Smooth muscle cell (in vitro differentiated cells): ENCODE data around the gene ITPR1. TPM values are rescaled to one million over a fixed set of nuclear protein-coding genes. Genes with fewer than 3 reads are reported as not detected.

Experiments
- DNase-seq: peaks from one replicate; lab custom pipeline; 2025; ENCODE audit not compliant: unreplicated experiment; lab: John Stamatoyannopoulos, UW
- H2AFZ ChIP-seq: fragments of 200-600 bp; sonication (generic); 2 replicates; pipeline ENCODE4 v1.6.0; 2016; ENCODE audit warnings: antibody characterized with exemption, low read depth, mild to moderate bottlenecking
- H3F3A ChIP-seq: fragments of 200-600 bp; sonication (generic); 2 replicates; pipeline ENCODE4 v1.6.0; 2017; ENCODE audit warnings: antibody characterized with exemption, low read depth
- H3K27ac ChIP-seq: fragments of 200-600 bp; sonication (generic); 2 replicates; pipeline ENCODE4 v1.5.1; 2016; ENCODE audit warnings: low read depth, mild to moderate bottlenecking
- H3K27me3 ChIP-seq: fragments of 200-600 bp; sonication (generic); 2 replicates; pipeline ENCODE4 v1.6.1; 2016; ENCODE audit warnings: low read depth, mild to moderate bottlenecking
- H3K36me3 ChIP-seq: fragments of 200-600 bp; sonication (generic); 2 replicates; pipeline ENCODE4 v1.5.1; 2016; ENCODE audit warnings: low read depth
- H3K4me1 ChIP-seq: fragments of 200-600 bp; sonication (generic); 2 replicates; pipeline ENCODE4 v1.5.1; 2016; ENCODE audit warnings: low read depth
- H3K4me2 ChIP-seq: fragments of 200-600 bp; sonication (generic); 2 replicates; pipeline ENCODE4 v1.6.0; 2016; ENCODE audit warnings: mild to moderate bottlenecking
- H3K4me3 ChIP-seq: fragments of 200-600 bp; sonication (generic); 2 replicates; pipeline ENCODE4 v1.5.1; 2016; ENCODE audit warnings: mild to moderate bottlenecking
- H3K79me2 ChIP-seq: fragments of 200-600 bp; sonication (generic); 2 replicates; pipeline ENCODE4 v1.6.0; 2016; ENCODE audit warnings: low read depth, mild to moderate bottlenecking
- H3K9ac ChIP-seq: fragments of 200-600 bp; sonication (generic); 2 replicates; pipeline ENCODE4 v1.6.0; 2016; ENCODE audit warnings: low read depth
- H3K9me3 ChIP-seq: fragments of 200-600 bp; sonication (generic); replicated peaks from 2 replicates; pipeline ENCODE4 v1.5.1; 2016; ENCODE audit warnings: low read depth
- H4K20me1 ChIP-seq: fragments of 200-600 bp; sonication (generic); 2 replicates; pipeline ENCODE4 v1.6.0; 2016; ENCODE audit warnings: low read depth
- WGBS: methylation state at CpG from one replicate; pipeline ENCODE4 v1.1.7; 2016; ENCODE audit warnings: low lambda C conversion rate; 5-methylcytosine and 5-hydroxymethylcytosine counted together
- polyA plus RNA-seq: library from polyadenylated mRNA; unstranded; fragments of >200 nt; fragmentation: Nextera tagmentation; extraction: Ambion mirVana; gene quantifications from 2 replicates; pipeline ENCODE4 v1.2.1, GENCODE V29; 2016
- total RNA-seq: library from RNA; depleted of rRNA; stranded (reverse); fragments of >200 nt; gene quantifications from 2 replicates; pipeline ENCODE4 v1.2.3, GENCODE V29; 2014
- TF ChIP-seq, protein P1 (sequence below): fragments of 200-600 bp; sonication (generic); IDR thresholded peaks from 2 replicates; pipeline ENCODE4 v1.5.1; 2017; ENCODE audit warnings: borderline replicate concordance, mild to moderate bottlenecking, antibody characterized with exemption; ENCODE audit not compliant: insufficient read depth, poor library complexity, severe bottlenecking

Gene ITPR1
- total and polyA plus RNA-seq, 2 experiments from 2014 or later = 16.4 to 28.6 TPM

GRCh38 chr3:4816306-4816705 is 323.2 kb downstream of the ITPR1 start:
- Histone ChIP-seq H4K20me1 (no peaks in the 10 kb centered on the region), H3K27me3 (no peaks in the 10 kb centered on the region), H3K4me3 (no peak overlapping the region), H3K9me3 (no peaks in the 10 kb centered on the region), H3K79me2 (peaks cover 31% of the 10 kb centered on the region), H3K27ac (peak overlapping the region; percentile 100), H3K4me2 (no peak overlapping the region), H3K36me3 (peaks cover 15% of the 10 kb centered on the region), H2AFZ (no peak overlapping the region), H3K4me1 (peaks cover 22% of the 10 kb centered on the region), H3F3A (peaks cover 40% of the 10 kb centered on the region), H3K9ac (no peak overlapping the region)
- WGBS = 96% methylated on average over 7 of the region's 7 CpGs
- DNase-seq = no peak
- TF ChIP-seq, protein P1, sequence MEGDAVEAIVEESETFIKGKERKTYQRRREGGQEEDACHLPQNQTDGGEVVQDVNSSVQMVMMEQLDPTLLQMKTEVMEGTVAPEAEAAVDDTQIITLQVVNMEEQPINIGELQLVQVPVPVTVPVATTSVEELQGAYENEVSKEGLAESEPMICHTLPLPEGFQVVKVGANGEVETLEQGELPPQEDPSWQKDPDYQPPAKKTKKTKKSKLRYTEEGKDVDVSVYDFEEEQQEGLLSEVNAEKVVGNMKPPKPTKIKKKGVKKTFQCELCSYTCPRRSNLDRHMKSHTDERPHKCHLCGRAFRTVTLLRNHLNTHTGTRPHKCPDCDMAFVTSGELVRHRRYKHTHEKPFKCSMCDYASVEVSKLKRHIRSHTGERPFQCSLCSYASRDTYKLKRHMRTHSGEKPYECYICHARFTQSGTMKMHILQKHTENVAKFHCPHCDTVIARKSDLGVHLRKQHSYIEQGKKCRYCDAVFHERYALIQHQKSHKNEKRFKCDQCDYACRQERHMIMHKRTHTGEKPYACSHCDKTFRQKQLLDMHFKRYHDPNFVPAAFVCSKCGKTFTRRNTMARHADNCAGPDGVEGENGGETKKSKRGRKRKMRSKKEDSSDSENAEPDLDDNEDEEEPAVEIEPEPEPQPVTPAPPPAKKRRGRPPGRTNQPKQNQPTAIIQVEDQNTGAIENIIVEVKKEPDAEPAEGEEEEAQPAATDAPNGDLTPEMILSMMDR = no peak

GRCh38 chr3:4816718-4817117 is 323.6 kb downstream of the ITPR1 start:
- peaks cover 22% of the 10 kb centered on the region for H3K4me1 ChIP-seq
- H3K79me2 ChIP-seq = peaks cover 31% of the 10 kb centered on the region
- H2AFZ ChIP-seq = no peak overlapping the region
- H3K9me3 ChIP-seq = no peaks in the 10 kb centered on the region
- no peak overlapping the region for H3K9ac ChIP-seq
- no peak for DNase-seq
- H3K27me3 ChIP-seq = no peaks in the 10 kb centered on the region
- H3K4me2 ChIP-seq = no peak overlapping the region
- H3K36me3 ChIP-seq = peaks cover 15% of the 10 kb centered on the region
- H3K4me3 ChIP-seq = no peak overlapping the region
- 62% methylated on average over 2 of the region's 2 CpGs for WGBS
- TF ChIP-seq, protein P1 = no peak
- no peak overlapping the region for H3K27ac ChIP-seq
- no peaks in the 10 kb centered on the region for H4K20me1 ChIP-seq
- H3F3A ChIP-seq = peaks cover 44% of the 10 kb centered on the region

- H3K4me1 ChIP-seq = peaks cover 22% of the 10 kb centered on the region
- no peak overlapping the region for H3K4me2 ChIP-seq
- 73% methylated on average over 2 of the region's 2 CpGs for WGBS
- no peak for DNase-seq
- H3K79me2 ChIP-seq = peaks cover 31% of the 10 kb centered on the region
- H4K20me1 ChIP-seq = no peaks in the 10 kb centered on the region
- no peak overlapping the region for H2AFZ ChIP-seq
- TF ChIP-seq, protein P1 = no peak
- peaks cover 45% of the 10 kb centered on the region for H3F3A ChIP-seq
- no peaks in the 10 kb centered on the region for H3K9me3 ChIP-seq
- H3K27me3 ChIP-seq = no peaks in the 10 kb centered on the region
- H3K4me3 ChIP-seq = no peak overlapping the region
- no peak overlapping the region for H3K9ac ChIP-seq
- peaks cover 15% of the 10 kb centered on the region for H3K36me3 ChIP-seq
- no peak overlapping the region for H3K27ac ChIP-seq
Measured at GRCh38 chr3:4817128-4817527, 324.0 kb downstream of the ITPR1 start.

DNA sequence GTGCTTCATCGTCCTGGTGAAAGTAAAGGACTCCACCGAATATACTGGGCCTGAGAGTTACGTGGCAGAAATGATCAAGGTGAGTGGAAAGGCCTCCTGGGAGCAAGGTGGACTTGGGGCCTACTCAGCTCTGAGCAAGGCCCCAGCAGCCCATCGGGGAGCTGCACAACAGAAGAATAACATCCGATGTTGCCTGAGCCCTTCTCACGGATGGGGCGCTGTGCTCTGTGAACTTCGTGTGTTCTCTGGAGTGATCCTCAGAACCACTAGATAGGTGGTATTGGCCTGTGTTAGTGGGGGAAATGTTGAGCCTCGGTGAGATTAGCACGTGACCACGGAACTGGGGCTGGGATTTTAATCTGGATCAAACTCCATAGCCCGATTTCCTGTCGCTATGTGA is 325.0 kb downstream of the ITPR1 start:
- no peaks in the 10 kb centered on the region for H3K27me3 ChIP-seq
- no peak overlapping the region for H2AFZ ChIP-seq
- peak overlapping the region; percentile 66 for H3K4me2 ChIP-seq
- peaks cover 15% of the 10 kb centered on the region for H3K36me3 ChIP-seq
- peaks cover 31% of the 10 kb centered on the region for H3K79me2 ChIP-seq
- TF ChIP-seq, protein P1 = no peak
- peak overlapping the region; percentile 95 for H3K27ac ChIP-seq
- H3K9ac ChIP-seq = peak overlapping the region; percentile 77
- H3K4me3 ChIP-seq = no peak overlapping the region
- no peaks in the 10 kb centered on the region for H4K20me1 ChIP-seq
- WGBS = 91% methylated on average over 13 of the region's 13 CpGs
- DNase-seq = no peak
- peaks cover 45% of the 10 kb centered on the region for H3F3A ChIP-seq
- no peaks in the 10 kb centered on the region for H3K9me3 ChIP-seq
- H3K4me1 ChIP-seq = peaks cover 20% of the 10 kb centered on the region
